RWPE1 (cell line): ENCODE results near the gene ZNF213.

Source experiments
- CTCF ChIA-PET: fragments of 350-600 bp; sonication (Branson Sonifier 250); formaldehyde crosslinking; extraction: SDS; loops from one replicate; lab custom pipeline; 2021; lab: Yijun Ruan, JAX
- POLR2A ChIA-PET: fragments of 400-600 bp; formaldehyde crosslinking; extraction: SDS; loops from one replicate; lab custom pipeline; 2020; ENCODE audit warnings: antibody characterized with exemption; ENCODE audit not compliant: low non-redundant PET; lab: Yijun Ruan, JAX
- DNase-seq: peaks from one replicate; pipeline ENCODE4 v3.0.0; 2012; ENCODE audit warnings: low spot score
- H3K27ac ChIP-seq: fragments of 450-650 bp; 2 replicates; pipeline ENCODE4 v1.5.1; 2017
- TF ChIP-seq, protein P1 (sequence below): fragments of 450-650 bp; conservative IDR thresholded peaks from 2 replicates; pipeline ENCODE4 v1.5.1; 2017; ENCODE audit warnings: low read depth, mild to moderate bottlenecking

Gene ZNF213

DNA sequence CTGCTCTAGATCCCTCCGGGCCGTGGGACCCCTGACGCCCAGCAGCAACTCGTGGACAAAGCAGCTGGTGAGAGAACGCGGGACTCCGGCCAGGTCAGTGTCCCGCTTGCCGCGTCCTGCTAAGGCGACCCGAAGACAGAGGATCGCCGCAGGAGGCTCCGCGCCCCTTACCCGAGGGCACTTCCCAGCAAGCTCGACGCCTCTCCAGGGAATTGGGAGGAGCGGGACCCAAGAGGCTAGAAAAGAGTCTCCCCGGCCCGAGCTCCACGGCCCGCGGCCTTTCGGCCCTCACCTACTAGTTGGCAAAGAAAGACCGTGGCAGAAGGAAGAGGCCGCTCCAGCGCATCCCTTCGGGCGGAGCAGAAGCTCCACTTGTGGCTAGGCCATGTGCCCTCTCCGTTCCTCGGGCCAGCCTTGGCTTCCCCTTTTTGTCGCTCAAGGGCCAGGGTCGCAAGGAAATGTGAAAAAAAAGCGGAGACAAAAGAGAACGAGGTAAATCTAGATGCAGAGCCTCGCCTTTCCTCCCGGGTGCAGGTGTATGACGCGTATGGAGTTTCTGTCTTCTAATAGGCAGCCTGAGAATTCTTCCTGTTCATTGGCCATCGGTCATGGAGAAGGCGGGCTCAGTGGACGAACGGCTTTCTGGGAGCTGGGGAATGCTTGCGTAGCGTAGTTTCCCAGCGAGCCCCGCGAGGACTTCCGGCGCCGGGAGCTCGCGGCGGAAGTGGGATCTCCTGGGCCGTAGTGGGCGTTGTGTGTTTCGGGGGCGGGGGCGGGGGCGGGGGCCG lies at the start of gene ZNF213:
TSS of gene ZNF213 (plus strand) at position 692 of the 788 bp plus-strand sequence. CDS start 2,252 bp downstream, outside the sequence.
- peak within 1 kb of the TSS; percentile 86 for H3K27ac ChIP-seq
- peak; percentile 90 for DNase-seq
- TF ChIP-seq, protein P1, sequence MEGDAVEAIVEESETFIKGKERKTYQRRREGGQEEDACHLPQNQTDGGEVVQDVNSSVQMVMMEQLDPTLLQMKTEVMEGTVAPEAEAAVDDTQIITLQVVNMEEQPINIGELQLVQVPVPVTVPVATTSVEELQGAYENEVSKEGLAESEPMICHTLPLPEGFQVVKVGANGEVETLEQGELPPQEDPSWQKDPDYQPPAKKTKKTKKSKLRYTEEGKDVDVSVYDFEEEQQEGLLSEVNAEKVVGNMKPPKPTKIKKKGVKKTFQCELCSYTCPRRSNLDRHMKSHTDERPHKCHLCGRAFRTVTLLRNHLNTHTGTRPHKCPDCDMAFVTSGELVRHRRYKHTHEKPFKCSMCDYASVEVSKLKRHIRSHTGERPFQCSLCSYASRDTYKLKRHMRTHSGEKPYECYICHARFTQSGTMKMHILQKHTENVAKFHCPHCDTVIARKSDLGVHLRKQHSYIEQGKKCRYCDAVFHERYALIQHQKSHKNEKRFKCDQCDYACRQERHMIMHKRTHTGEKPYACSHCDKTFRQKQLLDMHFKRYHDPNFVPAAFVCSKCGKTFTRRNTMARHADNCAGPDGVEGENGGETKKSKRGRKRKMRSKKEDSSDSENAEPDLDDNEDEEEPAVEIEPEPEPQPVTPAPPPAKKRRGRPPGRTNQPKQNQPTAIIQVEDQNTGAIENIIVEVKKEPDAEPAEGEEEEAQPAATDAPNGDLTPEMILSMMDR, result no peak
- ChIA-PET CTCF (interaction anchor here (0.9 to 2.0 kb wide), 2 partner anchors 103 to 106 kb away, joined by 4 to 6 read pairs; no protein-coding TSS in a partner anchor), POLR2A (interaction anchor here (0.5 to 1.3 kb wide), 3 partner anchors 13 to 70 kb away, joined by 3 to 7 read pairs (median 3); no protein-coding TSS in a partner anchor)

DNA sequence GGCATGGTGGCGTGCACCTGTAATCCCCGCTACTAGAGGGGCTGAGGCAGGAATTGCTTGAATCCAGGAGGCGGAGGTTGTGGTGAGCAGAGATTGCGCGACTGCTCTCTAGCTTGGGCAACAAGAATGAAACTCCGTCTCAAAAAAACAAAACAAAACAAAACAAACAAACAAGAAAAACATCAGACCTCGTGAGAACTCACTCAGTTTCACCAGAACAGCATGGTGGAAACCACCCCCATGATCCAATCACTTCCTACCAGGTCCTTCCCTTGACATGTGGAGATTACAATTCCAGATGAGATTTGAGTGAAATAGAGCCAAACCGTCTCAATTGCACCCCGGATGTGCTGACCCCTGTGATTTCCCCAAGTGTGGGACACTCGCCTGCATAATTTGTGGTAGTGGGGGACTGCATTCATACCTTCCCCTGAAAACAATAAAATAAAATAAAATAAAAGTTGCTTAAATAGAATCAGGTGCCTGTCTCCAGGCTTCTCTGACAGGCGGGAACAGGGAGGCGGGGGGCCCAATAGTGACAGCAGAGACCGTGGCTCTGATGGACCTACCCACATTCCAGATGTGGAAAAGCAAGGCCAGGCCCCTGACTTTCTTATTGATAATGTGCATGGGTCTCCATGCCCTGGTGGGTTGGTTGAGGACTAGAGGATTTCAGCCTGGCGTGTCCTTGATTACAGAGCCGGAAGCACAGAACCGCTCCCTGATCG lies 48.8 kb upstream of the ZNF213 start:
- TF ChIP-seq, protein P1, result no peak

GRCh38 chr16:3086596-3087242 lies 48.1 kb upstream of the ZNF213 start:
- no peak overlapping the region for H3K27ac ChIP-seq
- no peak for DNase-seq

More for the DNA sequence above, 48.8 kb upstream of the ZNF213 start:
- no peak overlapping the region for H3K27ac ChIP-seq
- CTCF ChIA-PET, result interaction anchor here (1.0 kb wide), 1 partner anchor 26 kb away, joined by 3 read pairs; no protein-coding TSS in a partner anchor
- DNase-seq, result no peak
- POLR2A ChIA-PET, result no interaction called here

GRCh38 chr16:3087243-3088235 lies 47.3 kb upstream of the ZNF213 start:
- ChIA-PET POLR2A (no interaction called here), CTCF (interaction anchor here (0.6 to 1.1 kb wide), 3 partner anchors 8 to 63 kb away, joined by 3 to 6 read pairs (median 3); no protein-coding TSS in a partner anchor)
- no peak for DNase-seq
- TF ChIP-seq, protein P1, result no peak
- H3K27ac ChIP-seq, result no peak overlapping the region

More at GRCh38 chr16:3086596-3087242, 48.1 kb upstream of the ZNF213 start:
- CTCF ChIA-PET, result interaction anchor here (0.6 to 1.1 kb wide), 2 partner anchors 43 to 64 kb away, joined by 3 read pairs; no protein-coding TSS in a partner anchor
- POLR2A ChIA-PET, result no interaction called here
- TF ChIP-seq, protein P1, result no peak

DNA sequence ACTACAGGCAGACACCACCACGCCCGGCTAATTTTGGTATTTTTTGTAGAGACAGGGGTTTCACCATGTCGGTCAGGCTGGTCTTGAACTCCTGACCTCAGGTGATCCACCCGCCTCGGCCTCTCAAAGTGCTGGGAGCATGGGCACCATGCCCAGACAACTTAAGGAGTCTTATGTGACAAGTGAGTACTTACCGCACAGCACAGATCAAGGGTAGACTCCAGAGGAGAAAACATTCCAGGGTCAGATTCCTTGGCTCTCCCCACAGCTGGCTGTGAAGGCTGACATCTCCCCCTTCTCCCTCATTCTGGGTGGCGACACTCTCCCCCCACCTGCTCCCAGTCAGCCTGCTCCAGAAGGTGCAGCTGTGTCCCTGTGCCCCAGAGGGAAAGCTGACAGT lies 46.4 kb upstream of the ZNF213 start:
- DNase-seq, result no peak
- TF ChIP-seq, protein P1, result no peak
- CTCF ChIA-PET, result interaction anchor here (0.6 to 1.4 kb wide), 2 partner anchors 12 to 29 kb away, joined by 3 to 4 read pairs; no protein-coding TSS in a partner anchor
- H3K27ac ChIP-seq, result no peak overlapping the region
- POLR2A ChIA-PET, result no interaction called here
